Neuronal stem cell (in vitro differentiated cells): ENCODE results near the gene COL2A1.

Experiments
- DNase-seq: peaks from one replicate; pipeline ENCODE4 v3.0.0-alpha.2; 2013; ENCODE audit warnings: low spot score
- H2AFZ ChIP-seq: one replicate; pipeline ENCODE4 v1.6.1; 2013; ENCODE audit warnings: mild to moderate bottlenecking, low read length, inconsistent platforms
- H2AK5ac ChIP-seq: 2 replicates; pipeline ENCODE4 v1.6.1; 2013; ENCODE audit warnings: low read depth, mild to moderate bottlenecking, inconsistent platforms, low read length, moderate library complexity, mixed read lengths
- H2BK120ac ChIP-seq: 2 replicates; pipeline ENCODE4 v1.6.1; 2013; ENCODE audit warnings: low read depth, mild to moderate bottlenecking, inconsistent platforms, low read length, moderate library complexity, mixed read lengths
- H2BK12ac ChIP-seq: one replicate; pipeline ENCODE4 v1.6.1; 2013; ENCODE audit warnings: low read length, inconsistent platforms
- H2BK15ac ChIP-seq: 2 replicates; pipeline ENCODE4 v1.6.1; 2013; ENCODE audit warnings: mild to moderate bottlenecking, low read length, inconsistent platforms, mixed read lengths
- H2BK5ac ChIP-seq: one replicate; pipeline ENCODE4 v1.6.1; 2013; ENCODE audit warnings: inconsistent platforms, mild to moderate bottlenecking, low read length, moderate library complexity
- H3K14ac ChIP-seq: one replicate; pipeline ENCODE4 v1.6.1; 2013; ENCODE audit warnings: low read length, inconsistent platforms
- H3K18ac ChIP-seq: 2 replicates; pipeline ENCODE4 v1.6.1; 2013; ENCODE audit warnings: low read length, inconsistent platforms
- H3K23ac ChIP-seq: 2 replicates; pipeline ENCODE4 v1.6.1; 2013; ENCODE audit warnings: low read depth, mild to moderate bottlenecking, mixed read lengths, low read length, inconsistent platforms; ENCODE audit not compliant: poor library complexity
- H3K27ac ChIP-seq: replicated peaks from 3 replicates; pipeline ENCODE4 v1.5.1; 2013; ENCODE audit warnings: low read length, inconsistent platforms
- H3K27me3 ChIP-seq, 3 experiments: 2 replicates each; pipeline ENCODE4 v1.6.1; 2013; ENCODE audit warnings: low read length in 3 of 3, mild to moderate bottlenecking in 2 of 3, inconsistent platforms in 1 of 3, low read depth in 1 of 3, mixed read lengths in 1 of 3, moderate library complexity in 1 of 3; ENCODE audit not compliant: control insufficient read depth in 3 of 3, insufficient read depth in 3 of 3
- H3K36me3 ChIP-seq, 2 donors: replicated peaks in 1 of 2; 2 replicates each; pipeline ENCODE4 v1.6.1; 2013; ENCODE audit warnings: low read length in 2 of 2; ENCODE audit not compliant: control insufficient read depth in 2 of 2, insufficient read depth in 2 of 2
- H3K4ac ChIP-seq: 2 replicates; pipeline ENCODE4 v1.6.1; 2013; ENCODE audit warnings: inconsistent platforms, mild to moderate bottlenecking, low read length, moderate library complexity
- H3K4me1 ChIP-seq, 2 donors: 1 replicate in 1 of 2; 2 replicates in 1 of 2; pipeline ENCODE4 v1.6.1; 2013; ENCODE audit warnings: low read length in 2 of 2, low read depth in 1 of 2; ENCODE audit not compliant: control insufficient read depth in 2 of 2, insufficient read depth in 1 of 2
- H3K4me2 ChIP-seq: one replicate; pipeline ENCODE4 v1.6.1; 2013; ENCODE audit warnings: mild to moderate bottlenecking, low read length, inconsistent platforms; ENCODE audit not compliant: insufficient read depth, poor library complexity, severe bottlenecking
- H3K4me3 ChIP-seq, 2 donors: 2 replicates each; pipeline ENCODE4 v1.5.1; 2013; ENCODE audit warnings: low read length in 2 of 2, mild to moderate bottlenecking in 2 of 2, inconsistent platforms in 1 of 2, moderate library complexity in 1 of 2
- H3K79me1 ChIP-seq: one replicate; pipeline ENCODE4 v1.6.1; 2013; ENCODE audit warnings: low read depth, mild to moderate bottlenecking, inconsistent platforms, low read length, moderate library complexity
- H3K9ac ChIP-seq: one replicate; pipeline ENCODE4 v1.6.1; 2013; ENCODE audit warnings: mild to moderate bottlenecking, low read depth, low read length, inconsistent platforms; ENCODE audit not compliant: poor library complexity
- H3K9me3 ChIP-seq, 2 donors: replicated peaks in 1 of 2; 2 replicates each; pipeline versions ENCODE3 to v1.6.1; 2013; ENCODE audit warnings: low read length in 2 of 2, mild to moderate bottlenecking in 2 of 2, inconsistent platforms in 1 of 2, low read depth in 1 of 2, mixed read lengths in 1 of 2, moderate library complexity in 1 of 2; ENCODE audit not compliant: control insufficient read depth in 2 of 2, insufficient read depth in 1 of 2
- H4K8ac ChIP-seq: one replicate; pipeline ENCODE4 v1.6.1; 2013; ENCODE audit warnings: low read depth, mild to moderate bottlenecking, inconsistent platforms, low read length, moderate library complexity
- H4K91ac ChIP-seq: one replicate; pipeline ENCODE4 v1.6.1; 2013; ENCODE audit warnings: low read length, low read depth, mild to moderate bottlenecking, inconsistent platforms; ENCODE audit not compliant: poor library complexity
- WGBS, 2 donors: extraction: QIAGEN DNeasy Blood & Tissue Kit; methylation state at CpG; one replicate each; pipeline ENCODE4 v1.1.7; 2013; ENCODE audit warnings: missing lambda C conversion rate in 2 of 2, mixed read lengths in 1 of 2; ENCODE audit not compliant: insufficient read length in 2 of 2, insufficient replicate concordance in 1 of 2; ENCODE audit errors: extremely low coverage in 2 of 2; 5-methylcytosine and 5-hydroxymethylcytosine counted together

COL2A1 gene

DNA sequence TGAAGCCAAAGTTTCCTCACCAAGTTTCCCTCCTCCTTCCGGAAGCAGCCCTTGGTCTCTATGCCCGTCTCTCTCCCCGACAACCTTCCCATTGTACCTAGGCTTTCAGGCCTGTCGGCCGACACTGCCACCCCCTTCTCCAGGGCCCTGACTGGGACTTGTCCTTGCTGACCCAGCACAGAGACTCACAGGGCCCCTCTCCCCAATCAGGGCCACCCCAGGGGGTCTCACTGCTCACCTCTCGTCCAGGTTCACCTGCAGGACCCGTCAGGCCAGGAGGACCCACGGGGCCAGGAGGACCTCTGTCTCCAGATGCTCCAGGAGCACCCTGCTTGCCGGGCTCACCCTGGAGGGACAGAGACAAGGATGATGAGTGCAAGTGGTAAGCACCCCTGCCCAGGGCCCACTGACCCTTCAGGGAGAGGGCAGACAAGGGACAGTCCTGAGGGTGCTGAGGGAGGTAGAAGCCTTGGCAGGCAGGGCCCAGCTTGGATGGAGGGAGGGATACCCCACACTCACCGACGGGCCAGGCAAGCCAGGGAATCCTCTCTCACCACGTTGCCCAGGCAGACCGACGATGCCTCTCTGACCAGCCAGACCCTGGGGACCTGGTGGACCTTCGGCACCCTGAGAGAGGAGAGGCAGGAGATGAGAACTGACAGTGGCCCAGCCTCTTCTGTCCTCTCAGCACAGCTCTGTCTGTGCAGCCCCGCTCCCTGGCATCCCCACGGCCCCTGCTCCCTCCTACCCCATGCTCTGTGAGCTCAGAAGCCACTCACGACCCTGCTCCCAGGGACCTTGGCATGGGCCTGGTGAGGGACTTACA, 26.3 kb downstream of the COL2A1 start:
- H3K36me3 ChIP-seq = peaks cover 98 to 100% of the 10 kb centered on the region in 2 donors
- no peak overlapping the region for H2BK120ac ChIP-seq

DNA sequence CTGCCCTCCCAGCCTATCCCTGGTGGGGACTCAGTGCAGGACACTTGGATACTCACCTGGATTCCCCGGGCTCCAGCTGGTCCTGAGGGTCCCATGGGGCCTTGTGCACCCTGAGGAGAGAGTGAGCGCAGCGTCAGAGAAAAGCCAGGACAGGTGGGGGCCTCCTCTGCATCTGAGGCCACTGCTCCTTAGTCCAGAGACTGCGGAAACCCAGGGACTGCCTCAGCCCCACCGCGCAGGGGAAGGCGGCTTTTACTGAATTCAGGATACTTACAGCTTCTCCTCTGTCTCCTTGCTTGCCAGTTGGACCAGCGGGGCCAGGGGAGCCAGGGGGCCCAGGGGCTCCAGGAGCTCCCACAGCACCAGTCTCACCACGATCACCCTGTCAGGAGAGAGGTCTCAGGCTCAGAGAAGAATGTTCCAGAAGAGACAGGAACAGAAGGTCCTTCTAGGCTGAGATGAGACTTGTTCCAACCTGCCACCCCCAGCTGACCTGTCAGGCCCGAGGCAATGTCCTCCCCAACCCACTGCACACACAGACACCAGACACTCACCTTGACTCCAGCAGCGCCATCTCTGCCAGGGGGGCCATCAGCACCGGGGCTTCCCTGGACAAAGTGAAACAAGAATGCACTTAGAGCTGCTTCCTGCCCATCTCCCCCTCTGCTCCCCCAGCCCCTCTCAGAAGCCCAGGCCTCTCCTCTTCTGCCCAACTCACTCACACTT, 27.1 kb downstream of the COL2A1 start:
- Histone ChIP-seq H3K23ac (no peak overlapping the region), H3K27ac (no peak overlapping the region), H3K4me3 (no peak overlapping the region), H2AFZ (no peak overlapping the region), H3K4ac (no peak overlapping the region), H2BK120ac (no peak overlapping the region), H3K9ac (no peak overlapping the region), H2AK5ac (no peak overlapping the region), H3K14ac (no peak overlapping the region), H3K18ac (no peak overlapping the region), H2BK5ac (no peak overlapping the region), H2BK12ac (no peak overlapping the region), H3K9me3 (peaks cover 0 to 2% of the 10 kb centered on the region in 2 donors), H3K4me2 (no peak overlapping the region), H4K8ac (peak overlapping the region; percentile 48), H2BK15ac (no peak overlapping the region), H3K36me3 (peaks cover 96 to 100% of the 10 kb centered on the region in 2 donors), H3K79me1 (peaks cover 3% of the 10 kb centered on the region), H4K91ac (no peak overlapping the region), H3K4me1 (no peaks in the 10 kb centered on the region), H3K27me3 (no peaks in the 10 kb centered on the region)
- WGBS, 2 donors = no CpG with 5 or more reads among the region's 12 CpGs
- DNase-seq = no peak

More for the DNA sequence above, 26.3 kb downstream of the COL2A1 start:
- no peak overlapping the region for H3K4me2 ChIP-seq
- H2BK15ac ChIP-seq = no peak overlapping the region
- H4K91ac ChIP-seq = no peak overlapping the region
- peaks cover 3% of the 10 kb centered on the region for H3K79me1 ChIP-seq
- no peaks in the 10 kb centered on the region for H3K4me1 ChIP-seq
- no peak overlapping the region for H2AK5ac ChIP-seq
- no peak for DNase-seq
- peak overlapping the region; percentile 16 for H2BK12ac ChIP-seq
- H3K9ac ChIP-seq = no peak overlapping the region
- H2BK5ac ChIP-seq = peak overlapping the region; percentile 15
- no peak overlapping the region for H3K18ac ChIP-seq
- WGBS, 2 donors = no CpG with 5 or more reads among the region's 18 CpGs
- no peak overlapping the region for H3K4me3 ChIP-seq
- H3K14ac ChIP-seq = no peak overlapping the region
- no peak overlapping the region for H3K27ac ChIP-seq
- peak overlapping the region; percentile 75 for H3K23ac ChIP-seq
- H3K9me3 ChIP-seq = peaks cover 0 to 2% of the 10 kb centered on the region in 2 donors
- no peak overlapping the region for H3K4ac ChIP-seq
- no peak overlapping the region for H2AFZ ChIP-seq
- peak overlapping the region; percentile 48 for H4K8ac ChIP-seq
- H3K27me3 ChIP-seq = no peaks in the 10 kb centered on the region

DNA sequence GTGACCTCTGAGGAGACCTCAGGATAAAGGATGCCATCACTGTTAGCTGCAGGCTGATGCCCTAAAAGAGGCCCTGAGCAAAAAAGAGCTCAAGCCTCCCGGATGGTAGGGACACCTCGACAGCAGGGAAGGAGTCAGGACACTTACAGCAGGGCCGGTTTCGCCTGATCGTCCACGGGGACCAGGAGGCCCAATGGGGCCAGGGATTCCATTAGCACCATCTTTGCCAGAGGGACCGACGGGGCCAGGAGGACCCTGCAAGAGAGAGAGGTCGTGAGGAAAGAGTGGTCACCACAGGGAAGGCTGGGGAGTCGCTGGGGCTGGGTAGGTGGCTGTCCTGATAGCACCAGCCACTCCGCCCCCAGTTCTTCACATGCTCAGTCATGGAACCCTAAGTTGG, 28.5 kb downstream of the COL2A1 start:
- Histone ChIP-seq H3K14ac (no peak overlapping the region), H3K18ac (no peak overlapping the region), H2AK5ac (no peak overlapping the region), H3K4ac (no peak overlapping the region), H2BK5ac (no peak overlapping the region), H2AFZ (no peak overlapping the region), H3K79me1 (no peaks in the 10 kb centered on the region), H3K27me3 (no peaks in the 10 kb centered on the region), H3K23ac (no peak overlapping the region), H3K4me3 (no peak overlapping the region), H3K27ac (no peak overlapping the region), H3K4me1 (no peaks in the 10 kb centered on the region), H4K91ac (no peak overlapping the region), H3K9ac (no peak overlapping the region), H3K4me2 (no peak overlapping the region), H3K9me3 (peaks cover 0 to 2% of the 10 kb centered on the region in 2 donors), H4K8ac (no peak overlapping the region), H2BK120ac (no peak overlapping the region), H2BK12ac (no peak overlapping the region), H2BK15ac (no peak overlapping the region), H3K36me3 (peaks cover 85 to 95% of the 10 kb centered on the region in 2 donors)
- no peak for DNase-seq
- WGBS, 2 donors = no CpG with 5 or more reads among the region's 11 CpGs

DNA sequence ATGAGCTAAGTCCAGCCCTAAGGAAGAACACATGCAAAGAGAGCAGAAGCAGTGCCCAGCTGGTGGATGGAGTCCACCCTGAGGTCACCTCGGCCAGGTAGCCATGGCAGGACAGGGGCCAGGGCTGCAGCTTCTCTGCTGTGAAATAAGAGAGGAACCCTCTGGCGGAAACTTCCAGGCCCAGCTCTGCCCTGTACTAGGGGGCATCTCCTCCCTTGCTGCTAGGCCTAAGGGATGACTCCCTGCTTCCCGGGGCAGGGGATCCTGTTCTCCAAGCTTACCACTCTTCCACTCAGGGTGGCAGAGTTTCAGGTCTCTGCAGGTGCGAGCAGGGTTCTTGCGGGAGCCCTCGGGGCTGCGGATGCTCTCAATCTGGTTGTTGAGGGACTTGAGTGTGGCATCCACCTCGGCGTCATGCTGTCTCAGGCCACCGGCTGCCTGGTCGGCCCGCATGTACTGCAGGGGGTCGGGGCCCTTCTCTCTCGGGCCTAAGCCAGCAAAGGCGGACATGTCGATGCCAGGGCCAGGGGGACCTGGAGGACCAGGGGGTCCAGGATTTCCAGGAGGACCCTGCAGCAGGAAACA, 29.1 kb downstream of the COL2A1 start:
- Histone ChIP-seq H3K4me3 (no peak overlapping the region), H3K9me3 (peaks cover 0 to 2% of the 10 kb centered on the region in 2 donors), H3K27me3 (no peaks in the 10 kb centered on the region), H3K27ac (no peak overlapping the region), H2BK120ac (no peak overlapping the region), H3K79me1 (no peaks in the 10 kb centered on the region), H2AK5ac (no peak overlapping the region), H3K14ac (no peak overlapping the region), H3K18ac (no peak overlapping the region), H3K4me2 (no peak overlapping the region), H3K23ac (peak overlapping the region; percentile 8), H4K8ac (no peak overlapping the region), H2BK15ac (no peak overlapping the region), H2BK5ac (no peak overlapping the region), H4K91ac (no peak overlapping the region), H3K4ac (no peak overlapping the region), H2AFZ (no peak overlapping the region), H3K36me3 (peaks cover 78 to 92% of the 10 kb centered on the region in 2 donors), H3K4me1 (no peaks in the 10 kb centered on the region), H2BK12ac (no peak overlapping the region), H3K9ac (no peak overlapping the region)
- WGBS, 2 donors = no CpG with 5 or more reads among the region's 16 CpGs
- no peak for DNase-seq
